HEK293 (cell line): ENCODE results near the gene CFAP69.

Experiments
- CTCF ChIP-seq: fragments of 450-650 bp; formaldehyde crosslinking; IDR thresholded peaks from 2 replicates; pipeline ENCODE4 v1.5.1; 2016; ENCODE audit warnings: missing biosample characterization, missing genetic modification characterization
- EGR2 ChIP-seq: fragments of 450-650 bp; formaldehyde crosslinking; IDR thresholded peaks from 2 replicates; pipeline ENCODE4 v1.5.1; 2016; ENCODE audit warnings: low read depth, missing biosample characterization, missing genetic modification characterization
- KLF16 ChIP-seq: fragments of 450-650 bp; formaldehyde crosslinking; IDR thresholded peaks from 2 replicates; pipeline ENCODE4 v1.5.1; 2017; ENCODE audit warnings: missing biosample characterization, missing genetic modification characterization
- MEIS1 ChIP-seq: sonication (generic); formaldehyde crosslinking; IDR thresholded peaks from 2 replicates; pipeline ENCODE4 v1.8.1; 2022; ENCODE audit warnings: missing genetic modification reagents, mild to moderate bottlenecking, borderline replicate concordance
- REST ChIP-seq: fragments of 450-650 bp; formaldehyde crosslinking; IDR thresholded peaks from 2 replicates; pipeline ENCODE4 v1.5.1; 2016; ENCODE audit warnings: missing biosample characterization, missing genetic modification characterization
- YY1 ChIP-seq: fragments of 450-650 bp; formaldehyde crosslinking; IDR thresholded peaks from 2 replicates; pipeline ENCODE4 v1.5.1; 2018; ENCODE audit warnings: missing biosample characterization, missing genetic modification characterization
- ZBTB10 ChIP-seq: fragments of 450-650 bp; formaldehyde crosslinking; IDR thresholded peaks from 2 replicates; pipeline ENCODE4 v1.5.1; 2016; ENCODE audit warnings: missing biosample characterization, missing genetic modification characterization
- ZNF140 ChIP-seq: fragments of 450-650 bp; formaldehyde crosslinking; IDR thresholded peaks from 2 replicates; pipeline ENCODE4 v1.5.1; 2016; ENCODE audit warnings: missing biosample characterization, missing genetic modification characterization
- ZNF169 ChIP-seq: fragments of 450-650 bp; formaldehyde crosslinking; IDR thresholded peaks from 2 replicates; pipeline ENCODE4 v1.5.1; 2016; ENCODE audit warnings: missing biosample characterization, missing genetic modification characterization
- ZNF426 ChIP-seq: fragments of 450-650 bp; formaldehyde crosslinking; IDR thresholded peaks from 2 replicates; pipeline ENCODE4 v1.5.1; 2017; ENCODE audit warnings: missing biosample characterization, missing genetic modification characterization, mild to moderate bottlenecking, inconsistent platforms, moderate library complexity
- ZNF544 ChIP-seq: fragments of 450-650 bp; formaldehyde crosslinking; IDR thresholded peaks from 2 replicates; pipeline ENCODE4 v1.5.0; 2017; ENCODE audit warnings: missing biosample characterization, missing genetic modification characterization
- ZNF639 ChIP-seq: fragments of 450-650 bp; formaldehyde crosslinking; IDR thresholded peaks from 2 replicates; pipeline ENCODE4 v1.5.1; 2016; ENCODE audit warnings: missing biosample characterization, missing genetic modification characterization
- ZNF791 ChIP-seq: fragments of 450-650 bp; formaldehyde crosslinking; IDR thresholded peaks from 2 replicates; pipeline ENCODE4 v1.5.1; 2016; ENCODE audit warnings: missing biosample characterization, missing genetic modification characterization
- TF ChIP-seq, protein P1 (sequence below): fragments of 450-650 bp; formaldehyde crosslinking; IDR thresholded peaks from 2 replicates; pipeline ENCODE4 v1.5.1; 2016; ENCODE audit warnings: missing biosample characterization, missing genetic modification characterization, low read depth

DNA sequence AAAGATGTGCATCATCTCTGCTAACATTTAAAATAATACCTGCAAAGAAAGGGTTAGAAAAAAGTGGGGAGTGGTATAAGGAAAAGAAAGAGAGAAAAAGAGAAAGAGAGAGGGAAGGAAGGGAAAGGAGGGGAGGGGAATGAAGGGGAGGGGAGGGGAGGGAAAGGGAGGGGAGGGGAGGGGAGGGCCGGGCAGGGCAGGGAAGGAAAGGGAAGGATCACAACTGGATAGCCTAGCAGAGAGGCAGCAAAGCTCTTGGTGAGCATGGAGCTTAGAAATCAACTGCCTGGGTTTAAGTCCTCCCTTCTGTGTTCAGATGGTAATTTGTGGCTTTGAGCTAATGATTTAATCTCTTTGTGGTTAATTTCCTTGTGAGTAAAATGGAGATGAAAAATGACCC lies 81.5 kb downstream of the CFAP69 start:
- TF ChIP-seq MEIS1 (CRISPR knock-in tag) (no peak), CTCF (no peak), REST (tag by site-specific recombination) (no peak), ZNF140 (no peak), ZNF544 (tag by site-specific recombination) (no peak), EGR2 (tag by site-specific recombination) (no peak), ZBTB10 (no peak), ZNF426 (no peak), KLF16 (tag by site-specific recombination) (no peak), ZNF639 (no peak), ZNF791 (no peak), YY1 (no peak), ZNF169 (no peak)
- TF ChIP-seq, protein P1, sequence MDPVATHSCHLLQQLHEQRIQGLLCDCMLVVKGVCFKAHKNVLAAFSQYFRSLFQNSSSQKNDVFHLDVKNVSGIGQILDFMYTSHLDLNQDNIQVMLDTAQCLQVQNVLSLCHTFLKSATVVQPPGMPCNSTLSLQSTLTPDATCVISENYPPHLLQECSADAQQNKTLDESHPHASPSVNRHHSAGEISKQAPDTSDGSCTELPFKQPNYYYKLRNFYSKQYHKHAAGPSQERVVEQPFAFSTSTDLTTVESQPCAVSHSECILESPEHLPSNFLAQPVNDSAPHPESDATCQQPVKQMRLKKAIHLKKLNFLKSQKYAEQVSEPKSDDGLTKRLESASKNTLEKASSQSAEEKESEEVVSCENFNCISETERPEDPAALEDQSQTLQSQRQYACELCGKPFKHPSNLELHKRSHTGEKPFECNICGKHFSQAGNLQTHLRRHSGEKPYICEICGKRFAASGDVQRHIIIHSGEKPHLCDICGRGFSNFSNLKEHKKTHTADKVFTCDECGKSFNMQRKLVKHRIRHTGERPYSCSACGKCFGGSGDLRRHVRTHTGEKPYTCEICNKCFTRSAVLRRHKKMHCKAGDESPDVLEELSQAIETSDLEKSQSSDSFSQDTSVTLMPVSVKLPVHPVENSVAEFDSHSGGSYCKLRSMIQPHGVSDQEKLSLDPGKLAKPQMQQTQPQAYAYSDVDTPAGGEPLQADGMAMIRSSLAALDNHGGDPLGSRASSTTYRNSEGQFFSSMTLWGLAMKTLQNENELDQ: no peak
